ENCODE results near the gene E2F3. TPM values are rescaled to one million over a fixed set of nuclear protein-coding genes. Genes with fewer than 3 reads are reported as not detected.

The E2F3 gene
- total and polyA plus RNA-seq, 9 donors: 0.36 to 7.3 (median 2.7) TPM

DNA sequence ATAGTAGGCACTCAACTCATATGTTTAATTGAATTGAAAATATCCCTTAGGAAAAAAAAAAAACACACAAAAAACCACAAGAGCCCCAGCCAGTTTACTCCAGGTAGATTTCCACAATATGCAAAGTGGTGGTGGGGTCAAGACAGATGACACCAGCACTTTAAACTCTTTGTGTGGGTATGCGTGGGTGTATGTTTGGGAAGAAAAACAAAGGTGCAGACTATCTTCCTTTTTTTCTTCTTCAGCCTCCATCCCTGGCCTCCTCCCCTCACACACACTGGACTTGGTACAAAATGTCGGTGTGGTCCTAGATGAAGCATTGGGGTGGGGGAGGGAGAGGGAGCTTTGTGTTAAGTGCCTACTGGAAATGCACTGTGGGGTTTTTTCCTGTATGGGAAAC is 90.4 kb downstream of the E2F3 start:
- TF ChIP-seq EP300 (IDR thresholded peaks at IDR 0.05) (no peak), POLR2A (IDR thresholded peaks at IDR 0.05) (no peak)
- TF ChIP-seq, protein P1, sequence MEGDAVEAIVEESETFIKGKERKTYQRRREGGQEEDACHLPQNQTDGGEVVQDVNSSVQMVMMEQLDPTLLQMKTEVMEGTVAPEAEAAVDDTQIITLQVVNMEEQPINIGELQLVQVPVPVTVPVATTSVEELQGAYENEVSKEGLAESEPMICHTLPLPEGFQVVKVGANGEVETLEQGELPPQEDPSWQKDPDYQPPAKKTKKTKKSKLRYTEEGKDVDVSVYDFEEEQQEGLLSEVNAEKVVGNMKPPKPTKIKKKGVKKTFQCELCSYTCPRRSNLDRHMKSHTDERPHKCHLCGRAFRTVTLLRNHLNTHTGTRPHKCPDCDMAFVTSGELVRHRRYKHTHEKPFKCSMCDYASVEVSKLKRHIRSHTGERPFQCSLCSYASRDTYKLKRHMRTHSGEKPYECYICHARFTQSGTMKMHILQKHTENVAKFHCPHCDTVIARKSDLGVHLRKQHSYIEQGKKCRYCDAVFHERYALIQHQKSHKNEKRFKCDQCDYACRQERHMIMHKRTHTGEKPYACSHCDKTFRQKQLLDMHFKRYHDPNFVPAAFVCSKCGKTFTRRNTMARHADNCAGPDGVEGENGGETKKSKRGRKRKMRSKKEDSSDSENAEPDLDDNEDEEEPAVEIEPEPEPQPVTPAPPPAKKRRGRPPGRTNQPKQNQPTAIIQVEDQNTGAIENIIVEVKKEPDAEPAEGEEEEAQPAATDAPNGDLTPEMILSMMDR (IDR thresholded peaks at IDR 0.05): no peak
- WGBS, 3 donors: 84 to 90% (median 84%) methylated on average over 2 of the region's 2 CpGs
- DNase-seq: no peak
- Histone ChIP-seq H3K27ac (no peak overlapping the region), H3K36me3 (no peaks in the 10 kb centered on the region), H3K4me1 (ENCODE audit: insufficient read depth) (no peaks in the 10 kb centered on the region), H3K27me3 (no peaks in the 10 kb centered on the region), H3K4me3 (no peak overlapping the region), H3K9me3 (no peaks in the 10 kb centered on the region)
- intact Hi-C loops (cut with DNase I): no loop called here

DNA sequence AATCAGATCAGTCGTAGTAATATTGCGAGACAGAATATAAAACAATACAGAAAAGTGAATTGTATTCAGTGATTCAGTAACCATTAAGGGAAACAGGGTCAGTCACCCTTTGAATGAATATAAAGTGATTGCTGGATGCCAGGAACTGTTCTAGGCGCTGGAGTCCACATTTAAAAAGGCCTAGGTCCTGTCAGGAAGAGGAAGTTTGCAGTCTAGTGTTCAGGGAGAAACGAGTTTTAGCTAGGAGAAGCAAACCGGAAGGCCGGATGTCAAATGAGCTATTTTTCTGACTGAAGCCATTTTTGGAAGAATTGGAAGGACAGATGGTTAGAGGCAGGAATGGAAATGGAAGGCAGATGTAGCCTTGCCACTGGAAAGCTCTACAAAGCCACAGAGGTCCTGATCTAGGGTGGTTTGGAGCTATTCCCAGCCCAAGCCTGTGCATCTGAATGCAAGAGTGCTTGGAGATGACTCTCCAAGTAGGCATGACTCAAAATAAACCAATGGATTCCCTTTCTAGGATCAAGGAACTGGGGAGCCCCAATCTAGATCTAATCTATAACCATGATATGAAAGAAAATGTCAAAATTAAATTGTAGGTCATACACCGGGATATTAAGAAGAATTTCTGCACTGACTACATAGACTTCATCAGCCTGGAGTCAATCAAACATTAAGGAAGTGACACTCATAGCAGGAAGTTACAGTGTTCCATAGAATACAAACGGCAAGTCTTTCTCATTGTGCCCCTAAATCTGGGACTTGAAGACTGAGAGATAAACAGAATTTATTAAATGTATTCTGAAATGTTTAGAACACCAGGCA is 95.7 kb downstream of the E2F3 start:
- Histone ChIP-seq H3K4me3 (no peak overlapping the region), H3K9me3 (no peaks in the 10 kb centered on the region), H3K36me3 (no peaks in the 10 kb centered on the region), H3K27me3 (no peaks in the 10 kb centered on the region), H3K4me1 (ENCODE audit: insufficient read depth) (no peaks in the 10 kb centered on the region), H3K27ac (no peak overlapping the region)
- TF ChIP-seq, protein P1 (IDR thresholded peaks at IDR 0.05): no peak
- TF ChIP-seq EP300 (IDR thresholded peaks at IDR 0.05) (no peak), POLR2A (IDR thresholded peaks at IDR 0.05) (no peak)
- DNase-seq: no peak
- intact Hi-C loops (cut with DNase I): no loop called here
- WGBS, 3 donors: 74 to 82% (median 76%) methylated on average over 8 of the region's 8 CpGs

DNA sequence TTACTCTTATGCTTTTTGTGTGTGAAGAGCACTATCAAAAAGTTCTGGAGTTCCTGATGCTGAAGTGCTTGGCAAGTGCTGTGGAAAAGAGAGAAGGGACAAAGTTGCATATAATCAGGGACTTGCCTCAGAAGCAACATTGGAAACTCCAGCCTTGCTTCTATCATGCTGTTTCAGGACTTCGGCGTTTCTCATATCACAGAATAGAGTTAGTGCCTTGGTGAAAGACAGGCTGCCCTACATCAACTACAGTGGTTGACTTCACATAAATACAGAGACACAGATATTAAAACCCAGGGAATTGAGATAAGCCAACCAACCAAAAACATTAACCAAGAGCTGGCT is 96.3 kb downstream of the E2F3 start:
- WGBS, 3 donors: 88 to 93% (median 91%) methylated on average over 2 of the region's 2 CpGs
- H3K27me3 ChIP-seq: no peaks in the 10 kb centered on the region
- H3K36me3 ChIP-seq: no peaks in the 10 kb centered on the region
- no peak overlapping the region for H3K4me3 ChIP-seq
- H3K4me1 ChIP-seq (ENCODE audit: insufficient read depth): no peaks in the 10 kb centered on the region
- DNase-seq: no peak
- TF ChIP-seq EP300 (IDR thresholded peaks at IDR 0.05) (no peak), POLR2A (IDR thresholded peaks at IDR 0.05) (no peak)
- TF ChIP-seq, protein P1 (IDR thresholded peaks at IDR 0.05): no peak
- H3K27ac ChIP-seq: no peak overlapping the region
- intact Hi-C loops (cut with DNase I): no loop called here
- no peaks in the 10 kb centered on the region for H3K9me3 ChIP-seq

DNA sequence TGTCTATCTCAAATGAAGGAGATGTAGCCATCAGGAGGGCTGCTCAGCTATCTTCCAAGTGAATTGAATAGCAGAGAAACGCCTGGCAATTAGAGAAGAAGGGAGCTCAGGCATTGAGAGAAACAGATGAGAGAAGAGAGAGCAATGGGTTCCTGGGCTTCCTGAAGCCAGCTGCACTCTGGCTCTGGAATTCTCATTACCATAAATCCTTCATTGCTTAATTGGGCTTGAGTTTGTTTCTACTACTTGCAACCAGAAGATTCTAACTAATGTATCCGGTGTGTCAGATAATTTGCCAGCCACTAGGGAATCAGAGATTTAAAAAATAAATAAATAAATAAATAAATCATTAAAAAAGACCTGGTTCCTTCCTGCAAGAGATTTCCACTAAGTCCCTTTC is 107.5 kb downstream of the E2F3 start:
- intact Hi-C loops (cut with DNase I): no loop called here
- 19 to 26% (median 23%) methylated on average over 2 of the region's 2 CpGs for WGBS, 3 donors
- no peaks in the 10 kb centered on the region for H3K36me3 ChIP-seq
- H3K9me3 ChIP-seq: no peaks in the 10 kb centered on the region
- no peaks in the 10 kb centered on the region for H3K27me3 ChIP-seq
- DNase-seq: no peak
- TF ChIP-seq POLR2A (IDR thresholded peaks at IDR 0.05) (no peak), EP300 (IDR thresholded peaks at IDR 0.05) (no peak)
- TF ChIP-seq, protein P1 (IDR thresholded peaks at IDR 0.05): no peak
- H3K4me3 ChIP-seq: no peak overlapping the region
- no peaks in the 10 kb centered on the region for H3K4me1 ChIP-seq (ENCODE audit: insufficient read depth)
- no peak overlapping the region for H3K27ac ChIP-seq
